Nephron progenitor cell (in vitro differentiated cells): ENCODE data around the gene MYO3A.

Experiments
- DNase-seq: peaks from one replicate; pipeline ENCODE4 v3.0.0; 2021
- H3K27ac Mint-ChIP-seq: 2 replicates; pipeline ENCODE4 v1.8.0; 2021; ENCODE audit warnings: mild to moderate bottlenecking, moderate library complexity, mixed read lengths
- H3K27me3 Mint-ChIP-seq: 2 replicates; pipeline ENCODE4 v1.8.0; 2021; ENCODE audit warnings: mild to moderate bottlenecking, low read depth, mixed read lengths; ENCODE audit not compliant: poor library complexity
- H3K36me3 Mint-ChIP-seq: 2 replicates; pipeline ENCODE4 v1.8.0; 2021; ENCODE audit warnings: low read depth, mixed read lengths
- H3K4me1 Mint-ChIP-seq: 2 replicates; pipeline ENCODE4 v1.8.0; 2021; ENCODE audit warnings: mixed read lengths
- H3K4me3 Mint-ChIP-seq: 2 replicates; pipeline ENCODE4 v1.8.0; 2021; ENCODE audit warnings: mild to moderate bottlenecking, moderate library complexity, mixed read lengths
- H3K9me3 Mint-ChIP-seq: 2 replicates; pipeline ENCODE4 v1.8.0; 2021; ENCODE audit warnings: mild to moderate bottlenecking, moderate library complexity, mixed read lengths
- TF ChIP-seq, protein P1 (sequence below): fragments of 200-600 bp; sonication (generic); IDR thresholded peaks from 2 replicates; pipeline ENCODE4 v1.5.0; 2021; ENCODE audit warnings: antibody characterized with exemption

MYO3A gene

DNA sequence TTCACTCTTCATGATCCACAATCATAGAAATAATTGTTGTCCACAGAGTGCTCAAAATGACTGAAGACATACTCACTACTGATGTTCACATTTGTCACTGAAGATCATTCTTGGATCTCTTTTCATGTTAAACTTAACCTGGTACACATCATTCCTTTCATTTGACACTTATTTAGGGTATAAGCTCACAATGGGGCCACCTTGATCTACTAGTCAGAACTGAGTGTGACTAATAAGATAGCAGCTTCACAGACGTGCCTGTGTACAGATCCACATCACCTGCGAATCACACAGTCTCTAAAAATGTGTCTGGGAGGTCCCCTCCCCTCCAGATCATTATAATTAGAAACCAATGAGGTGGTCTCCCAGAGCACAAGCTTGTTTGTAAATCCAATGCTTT lies 304.3 kb downstream of the MYO3A start:
- no peaks in the 10 kb centered on the region for H3K36me3 Mint-ChIP-seq

GRCh38 chr10:26242706-26243350 lies 308.8 kb downstream of the MYO3A start:
- Mint-ChIP-seq H3K27ac (peak overlapping the region; percentile 46), H3K4me1 (peaks cover 40% of the 10 kb centered on the region), H3K4me3 (peak overlapping the region; percentile 1), H3K36me3 (no peaks in the 10 kb centered on the region), H3K27me3 (peaks cover 3% of the 10 kb centered on the region), H3K9me3 (no peaks in the 10 kb centered on the region)
- TF ChIP-seq, protein P1, sequence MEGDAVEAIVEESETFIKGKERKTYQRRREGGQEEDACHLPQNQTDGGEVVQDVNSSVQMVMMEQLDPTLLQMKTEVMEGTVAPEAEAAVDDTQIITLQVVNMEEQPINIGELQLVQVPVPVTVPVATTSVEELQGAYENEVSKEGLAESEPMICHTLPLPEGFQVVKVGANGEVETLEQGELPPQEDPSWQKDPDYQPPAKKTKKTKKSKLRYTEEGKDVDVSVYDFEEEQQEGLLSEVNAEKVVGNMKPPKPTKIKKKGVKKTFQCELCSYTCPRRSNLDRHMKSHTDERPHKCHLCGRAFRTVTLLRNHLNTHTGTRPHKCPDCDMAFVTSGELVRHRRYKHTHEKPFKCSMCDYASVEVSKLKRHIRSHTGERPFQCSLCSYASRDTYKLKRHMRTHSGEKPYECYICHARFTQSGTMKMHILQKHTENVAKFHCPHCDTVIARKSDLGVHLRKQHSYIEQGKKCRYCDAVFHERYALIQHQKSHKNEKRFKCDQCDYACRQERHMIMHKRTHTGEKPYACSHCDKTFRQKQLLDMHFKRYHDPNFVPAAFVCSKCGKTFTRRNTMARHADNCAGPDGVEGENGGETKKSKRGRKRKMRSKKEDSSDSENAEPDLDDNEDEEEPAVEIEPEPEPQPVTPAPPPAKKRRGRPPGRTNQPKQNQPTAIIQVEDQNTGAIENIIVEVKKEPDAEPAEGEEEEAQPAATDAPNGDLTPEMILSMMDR, result no peak
- peak; percentile 11 for DNase-seq

More for the DNA sequence above, 304.3 kb downstream of the MYO3A start:
- TF ChIP-seq, protein P1, result no peak
- Mint-ChIP-seq H3K4me1 (peaks cover 17% of the 10 kb centered on the region), H3K27me3 (peaks cover 16% of the 10 kb centered on the region), H3K9me3 (no peaks in the 10 kb centered on the region), H3K27ac (no peak overlapping the region), H3K4me3 (no peak overlapping the region)
- DNase-seq, result no peak

GRCh38 chr10:26243351-26243720 lies 309.3 kb downstream of the MYO3A start:
- peak overlapping the region; percentile 46 for H3K27ac Mint-ChIP-seq
- peaks cover 44% of the 10 kb centered on the region for H3K4me1 Mint-ChIP-seq
- no peak overlapping the region for H3K4me3 Mint-ChIP-seq
- TF ChIP-seq, protein P1, result no peak
- peak; percentile 10 for DNase-seq
- H3K9me3 Mint-ChIP-seq, result no peaks in the 10 kb centered on the region
- H3K36me3 Mint-ChIP-seq, result no peaks in the 10 kb centered on the region
- peaks cover 3% of the 10 kb centered on the region for H3K27me3 Mint-ChIP-seq

GRCh38 chr10:26249681-26250080 lies 315.7 kb downstream of the MYO3A start:
- Mint-ChIP-seq H3K4me1 (peaks cover 21% of the 10 kb centered on the region), H3K36me3 (no peaks in the 10 kb centered on the region), H3K27ac (no peak overlapping the region), H3K4me3 (no peak overlapping the region), H3K27me3 (no peaks in the 10 kb centered on the region), H3K9me3 (peaks cover 8% of the 10 kb centered on the region)
- DNase-seq, result no peak
- TF ChIP-seq, protein P1, result no peak

DNA sequence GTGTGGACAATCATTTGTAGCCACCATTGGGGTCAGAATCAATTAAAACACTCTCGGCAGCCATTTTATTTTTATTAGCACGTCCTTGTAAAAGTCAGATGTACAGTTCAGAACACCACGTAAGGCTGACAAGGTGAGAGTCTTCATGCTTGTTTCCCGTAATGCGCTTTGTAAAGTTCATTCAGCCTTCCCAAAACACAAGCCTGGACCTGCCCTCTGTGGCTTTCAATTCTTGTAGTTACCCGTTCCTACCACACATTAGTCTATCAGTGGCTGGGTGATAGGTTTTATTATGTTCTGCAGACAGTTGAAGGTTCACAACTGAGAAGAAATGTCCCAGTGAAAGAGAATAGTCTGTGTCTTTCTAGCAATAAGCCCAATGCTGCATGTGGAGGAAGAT lies 317.9 kb downstream of the MYO3A start:
- no peaks in the 10 kb centered on the region for H3K36me3 Mint-ChIP-seq
- TF ChIP-seq, protein P1, result no peak
- H3K9me3 Mint-ChIP-seq, result peaks cover 8% of the 10 kb centered on the region
- peaks cover 11% of the 10 kb centered on the region for H3K4me1 Mint-ChIP-seq
- peaks cover 2% of the 10 kb centered on the region for H3K27me3 Mint-ChIP-seq
- H3K27ac Mint-ChIP-seq, result no peak overlapping the region
- H3K4me3 Mint-ChIP-seq, result no peak overlapping the region
- DNase-seq, result no peak

- no peak for DNase-seq
- TF ChIP-seq, protein P1, result no peak
- H3K9me3 Mint-ChIP-seq, result peaks cover 8% of the 10 kb centered on the region
These were observed 320.6 kb downstream of the MYO3A start for GRCh38 chr10:26254616-26255015.

More at GRCh38 chr10:26254616-26255015, 320.6 kb downstream of the MYO3A start:
- Mint-ChIP-seq H3K36me3 (no peaks in the 10 kb centered on the region), H3K4me3 (no peak overlapping the region), H3K27ac (no peak overlapping the region), H3K27me3 (peaks cover 10% of the 10 kb centered on the region), H3K4me1 (no peaks in the 10 kb centered on the region)
